Measurements from ENCODE around the gene REV3L.

The REV3L gene

DNA sequence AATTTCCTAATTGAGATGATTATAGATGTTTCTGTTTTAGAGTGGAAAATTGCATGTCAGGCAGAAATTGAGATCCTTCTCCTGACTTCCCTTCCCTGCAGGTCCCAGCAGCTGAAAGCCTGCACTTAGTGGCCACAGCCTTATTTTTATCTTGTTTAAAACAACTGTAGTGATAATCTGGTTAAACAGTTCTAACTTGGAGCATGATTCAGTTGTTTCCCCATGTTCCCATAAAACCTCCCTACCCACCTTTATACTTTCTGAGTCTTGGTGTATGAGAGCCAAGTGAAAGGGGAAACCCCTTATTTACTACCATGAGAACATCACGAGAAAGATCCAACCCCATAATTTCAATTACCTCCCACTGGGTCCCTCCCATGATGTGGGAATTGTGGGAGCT lies 200.5 kb downstream of the REV3L start:
- Histone ChIP-seq H3K4me3 (replicated peaks; ENCODE audit: insufficient read depth, low read length) (no peak overlapping the region), H3K27ac (replicated peaks) (no peak overlapping the region), H3K27me3 (ENCODE audit: insufficient read depth, poor library complexity, severe bottlenecking) (no peaks in the 10 kb centered on the region)
- TF ChIP-seq, protein P1, sequence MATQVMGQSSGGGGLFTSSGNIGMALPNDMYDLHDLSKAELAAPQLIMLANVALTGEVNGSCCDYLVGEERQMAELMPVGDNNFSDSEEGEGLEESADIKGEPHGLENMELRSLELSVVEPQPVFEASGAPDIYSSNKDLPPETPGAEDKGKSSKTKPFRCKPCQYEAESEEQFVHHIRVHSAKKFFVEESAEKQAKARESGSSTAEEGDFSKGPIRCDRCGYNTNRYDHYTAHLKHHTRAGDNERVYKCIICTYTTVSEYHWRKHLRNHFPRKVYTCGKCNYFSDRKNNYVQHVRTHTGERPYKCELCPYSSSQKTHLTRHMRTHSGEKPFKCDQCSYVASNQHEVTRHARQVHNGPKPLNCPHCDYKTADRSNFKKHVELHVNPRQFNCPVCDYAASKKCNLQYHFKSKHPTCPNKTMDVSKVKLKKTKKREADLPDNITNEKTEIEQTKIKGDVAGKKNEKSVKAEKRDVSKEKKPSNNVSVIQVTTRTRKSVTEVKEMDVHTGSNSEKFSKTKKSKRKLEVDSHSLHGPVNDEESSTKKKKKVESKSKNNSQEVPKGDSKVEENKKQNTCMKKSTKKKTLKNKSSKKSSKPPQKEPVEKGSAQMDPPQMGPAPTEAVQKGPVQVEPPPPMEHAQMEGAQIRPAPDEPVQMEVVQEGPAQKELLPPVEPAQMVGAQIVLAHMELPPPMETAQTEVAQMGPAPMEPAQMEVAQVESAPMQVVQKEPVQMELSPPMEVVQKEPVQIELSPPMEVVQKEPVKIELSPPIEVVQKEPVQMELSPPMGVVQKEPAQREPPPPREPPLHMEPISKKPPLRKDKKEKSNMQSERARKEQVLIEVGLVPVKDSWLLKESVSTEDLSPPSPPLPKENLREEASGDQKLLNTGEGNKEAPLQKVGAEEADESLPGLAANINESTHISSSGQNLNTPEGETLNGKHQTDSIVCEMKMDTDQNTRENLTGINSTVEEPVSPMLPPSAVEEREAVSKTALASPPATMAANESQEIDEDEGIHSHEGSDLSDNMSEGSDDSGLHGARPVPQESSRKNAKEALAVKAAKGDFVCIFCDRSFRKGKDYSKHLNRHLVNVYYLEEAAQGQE (IDR thresholded peaks at IDR 0.05; ENCODE audit: insufficient replicate concordance, low read depth) = no peak
- TF ChIP-seq SPI1 (IDR thresholded peaks at IDR 0.05; ENCODE audit: borderline replicate concordance, low read depth) (no peak), POLR2AphosphoS5 (IDR thresholded peaks at IDR 0.05; ENCODE audit: low read depth) (no peak), GABPA (IDR thresholded peaks at IDR 0.05; ENCODE audit: low read depth) (no peak)
- TF ChIP-seq, protein P2, sequence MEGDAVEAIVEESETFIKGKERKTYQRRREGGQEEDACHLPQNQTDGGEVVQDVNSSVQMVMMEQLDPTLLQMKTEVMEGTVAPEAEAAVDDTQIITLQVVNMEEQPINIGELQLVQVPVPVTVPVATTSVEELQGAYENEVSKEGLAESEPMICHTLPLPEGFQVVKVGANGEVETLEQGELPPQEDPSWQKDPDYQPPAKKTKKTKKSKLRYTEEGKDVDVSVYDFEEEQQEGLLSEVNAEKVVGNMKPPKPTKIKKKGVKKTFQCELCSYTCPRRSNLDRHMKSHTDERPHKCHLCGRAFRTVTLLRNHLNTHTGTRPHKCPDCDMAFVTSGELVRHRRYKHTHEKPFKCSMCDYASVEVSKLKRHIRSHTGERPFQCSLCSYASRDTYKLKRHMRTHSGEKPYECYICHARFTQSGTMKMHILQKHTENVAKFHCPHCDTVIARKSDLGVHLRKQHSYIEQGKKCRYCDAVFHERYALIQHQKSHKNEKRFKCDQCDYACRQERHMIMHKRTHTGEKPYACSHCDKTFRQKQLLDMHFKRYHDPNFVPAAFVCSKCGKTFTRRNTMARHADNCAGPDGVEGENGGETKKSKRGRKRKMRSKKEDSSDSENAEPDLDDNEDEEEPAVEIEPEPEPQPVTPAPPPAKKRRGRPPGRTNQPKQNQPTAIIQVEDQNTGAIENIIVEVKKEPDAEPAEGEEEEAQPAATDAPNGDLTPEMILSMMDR (IDR thresholded peaks at IDR 0.05; ENCODE audit: insufficient read depth, low read length) = no peak
- DNase-seq (ENCODE audit: low read depth in 1 of 2, low spot score in 1 of 2) = no peak

DNA sequence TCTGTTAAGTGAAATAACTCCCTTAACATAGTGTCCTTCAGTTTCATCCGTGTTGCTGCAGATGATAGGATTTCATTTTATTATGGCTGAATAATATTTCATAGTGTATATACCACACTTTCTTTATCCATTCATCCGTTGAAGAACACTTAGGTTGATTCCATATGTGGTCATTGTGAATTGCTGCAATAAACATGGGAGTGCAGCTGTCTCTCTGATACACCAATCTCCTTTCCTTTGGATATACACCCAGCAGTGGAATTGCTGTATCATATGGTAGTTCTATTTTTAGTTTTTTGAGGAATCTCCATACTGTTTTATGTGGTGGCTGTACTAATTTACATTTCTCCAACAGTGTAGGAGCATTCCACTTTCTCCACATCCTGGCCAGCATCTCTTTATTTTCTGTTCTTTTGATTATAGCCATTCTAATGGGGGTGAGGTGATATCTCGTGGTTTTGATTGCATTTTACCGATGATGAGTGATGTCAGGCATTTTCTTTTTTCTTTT lies 202.5 kb downstream of the REV3L start:
- Histone ChIP-seq H3K4me3 (replicated peaks; ENCODE audit: insufficient read depth, low read length) (no peak overlapping the region), H3K27ac (replicated peaks) (no peak overlapping the region), H3K27me3 (ENCODE audit: insufficient read depth, poor library complexity, severe bottlenecking) (no peaks in the 10 kb centered on the region)
- no peak for DNase-seq (ENCODE audit: low read depth in 1 of 2, low spot score in 1 of 2)
- no peak for TF ChIP-seq POLR2AphosphoS5 (IDR thresholded peaks at IDR 0.05; ENCODE audit: low read depth)
- no peak for TF ChIP-seq GABPA (IDR thresholded peaks at IDR 0.05; ENCODE audit: low read depth)
- no peak for TF ChIP-seq SPI1 (IDR thresholded peaks at IDR 0.05; ENCODE audit: borderline replicate concordance, low read depth)
- TF ChIP-seq, protein P2 (IDR thresholded peaks at IDR 0.05; ENCODE audit: insufficient read depth, low read length) = no peak
- TF ChIP-seq, protein P1 (IDR thresholded peaks at IDR 0.05; ENCODE audit: insufficient replicate concordance, low read depth) = no peak

DNA sequence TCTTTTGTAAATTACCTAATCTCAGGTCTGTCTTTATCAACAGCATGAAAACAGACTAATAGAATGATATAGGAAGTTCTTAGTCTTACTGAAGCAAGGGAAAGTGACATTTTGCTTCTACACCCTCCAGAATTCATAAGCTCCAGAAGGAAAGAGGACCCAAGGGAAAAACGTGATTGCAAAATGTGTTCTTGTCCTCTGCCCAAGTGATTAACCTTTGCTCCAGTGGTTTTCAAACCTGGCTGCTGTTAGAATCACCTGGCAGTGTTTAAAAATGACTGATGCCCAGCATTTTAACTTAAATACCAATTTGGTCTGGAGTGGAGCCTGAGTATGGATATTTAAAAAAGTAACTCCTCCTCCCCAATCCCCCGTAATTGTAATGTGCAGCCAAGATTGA lies 204.3 kb downstream of the REV3L start:
- no peak for TF ChIP-seq GABPA (IDR thresholded peaks at IDR 0.05; ENCODE audit: low read depth)
- TF ChIP-seq, protein P2 (IDR thresholded peaks at IDR 0.05; ENCODE audit: insufficient read depth, low read length) = no peak
- no peak for TF ChIP-seq POLR2AphosphoS5 (IDR thresholded peaks at IDR 0.05; ENCODE audit: low read depth)
- TF ChIP-seq, protein P1 (IDR thresholded peaks at IDR 0.05; ENCODE audit: insufficient replicate concordance, low read depth) = no peak
- TF ChIP-seq SPI1 (IDR thresholded peaks at IDR 0.05; ENCODE audit: borderline replicate concordance, low read depth) = no peak
- no peak overlapping the region for H3K27ac ChIP-seq (replicated peaks)
- H3K4me3 ChIP-seq (replicated peaks; ENCODE audit: insufficient read depth, low read length) = no peak overlapping the region
- H3K27me3 ChIP-seq (ENCODE audit: insufficient read depth, poor library complexity, severe bottlenecking) = no peaks in the 10 kb centered on the region
- no peak for DNase-seq (ENCODE audit: low read depth in 1 of 2, low spot score in 1 of 2)

Measured in HL-60 (cell line).